ENCODE results near the gene GATAD2A. TPM values are rescaled to one million over a fixed set of nuclear protein-coding genes. Genes with fewer than 3 reads are reported as not detected.

GATAD2A gene
- total and polyA plus RNA-seq, 2 of the 13 experiments (the other 11 are each of a cell fraction or from before 2014, with no cell fraction given), result 16.8 to 28.6 TPM

DNA sequence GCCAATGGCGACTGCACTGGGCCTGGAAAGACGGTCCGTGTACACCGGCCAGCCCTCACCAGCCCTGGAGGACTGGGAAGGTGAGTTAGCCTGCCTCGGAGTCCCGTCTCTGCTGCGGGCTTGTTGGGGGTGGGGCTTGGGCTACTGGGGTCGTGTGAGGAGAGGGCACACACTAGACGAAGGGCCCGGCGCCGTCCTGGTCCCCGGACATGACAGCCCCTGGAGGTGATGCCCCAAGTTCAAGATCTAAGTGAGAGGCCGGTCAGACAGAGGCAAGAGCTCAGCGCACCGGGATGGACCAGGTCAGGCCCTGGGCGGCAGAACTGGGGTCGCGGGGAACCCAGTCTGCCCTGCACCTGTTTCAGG lies 134.2 kb downstream of the GATAD2A start:
- Histone ChIP-seq H3K4me3 (replicated peaks in 1 of 3; ENCODE audit: insufficient read depth in 1 of 3, low read depth in 2 of 3, low read length in 3 of 3) (no peak overlapping the region), H3K27me3 (ENCODE audit: control insufficient read depth in 1 of 2, insufficient read depth in 2 of 2, low read length in 2 of 2) (peaks cover 0 to 10% of the 10 kb centered on the region in 2 experiments; a peak in 1 of 5 replicates), H2AFZ (ENCODE audit: low read length) (no peak overlapping the region), H3K4me2 (ENCODE audit: low read depth, low read length) (no peak overlapping the region), H3K4me1 (ENCODE audit: insufficient read depth, low read length) (0 out of 2 replicates have a peak, but pooled peaks cover 5% of the 10 kb centered on the region), H3K9me3 (ENCODE audit: low read length) (no peaks in the 10 kb centered on the region), H3K36me3 (replicated peaks in 1 of 2; ENCODE audit: control insufficient read depth in 1 of 2, insufficient read depth in 2 of 2, low read length in 2 of 2) (no peaks in the 10 kb centered on the region), H4K20me1 (ENCODE audit: insufficient read depth, low read length) (no peaks in the 10 kb centered on the region), H3K79me2 (ENCODE audit: insufficient read depth, low read length) (no peaks in the 10 kb centered on the region), H3K9ac (ENCODE audit: insufficient read depth, low read depth, low read length) (no peak overlapping the region), H3K27ac (ENCODE audit: extremely low read length, insufficient read depth, low read length) (no peak overlapping the region)
- TF ChIP-seq ONECUT2 (CRISPR knock-in tag; IDR thresholded peaks at IDR 0.05) (no peak), ZNF589 (CRISPR knock-in tag; conservative IDR thresholded peaks at IDR 0.05) (no peak), BATF2 (CRISPR knock-in tag; IDR thresholded peaks at IDR 0.05) (no peak), ZEB1 (IDR thresholded peaks at IDR 0.05; ENCODE audit: insufficient replicate concordance, low read depth) (no peak)
- TF ChIP-seq, protein P1, sequence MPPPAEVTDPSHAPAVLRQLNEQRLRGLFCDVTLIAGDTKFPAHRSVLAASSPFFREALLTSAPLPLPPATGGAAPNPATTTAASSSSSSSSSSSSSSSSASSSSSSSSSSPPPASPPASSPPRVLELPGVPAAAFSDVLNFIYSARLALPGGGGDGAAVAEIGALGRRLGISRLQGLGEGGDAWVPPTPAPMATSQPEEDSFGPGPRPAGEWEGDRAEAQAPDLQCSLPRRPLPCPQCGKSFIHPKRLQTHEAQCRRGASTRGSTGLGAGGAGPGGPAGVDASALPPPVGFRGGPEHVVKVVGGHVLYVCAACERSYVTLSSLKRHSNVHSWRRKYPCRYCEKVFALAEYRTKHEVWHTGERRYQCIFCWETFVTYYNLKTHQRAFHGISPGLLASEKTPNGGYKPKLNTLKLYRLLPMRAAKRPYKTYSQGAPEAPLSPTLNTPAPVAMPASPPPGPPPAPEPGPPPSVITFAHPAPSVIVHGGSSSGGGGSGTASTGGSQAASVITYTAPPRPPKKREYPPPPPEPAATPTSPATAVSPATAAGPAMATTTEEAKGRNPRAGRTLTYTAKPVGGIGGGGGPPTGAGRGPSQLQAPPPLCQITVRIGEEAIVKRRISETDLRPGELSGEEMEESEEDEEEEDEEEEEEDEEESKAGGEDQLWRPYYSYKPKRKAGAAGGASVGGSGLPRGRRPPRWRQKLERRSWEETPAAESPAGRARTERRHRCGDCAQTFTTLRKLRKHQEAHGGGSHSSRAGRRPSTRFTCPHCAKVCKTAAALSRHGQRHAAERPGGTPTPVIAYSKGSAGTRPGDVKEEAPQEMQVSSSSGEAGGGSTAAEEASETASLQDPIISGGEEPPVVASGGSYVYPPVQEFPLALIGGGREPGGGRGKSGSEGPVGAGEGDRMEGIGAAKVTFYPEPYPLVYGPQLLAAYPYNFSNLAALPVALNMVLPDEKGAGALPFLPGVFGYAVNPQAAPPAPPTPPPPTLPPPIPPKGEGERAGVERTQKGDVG (CRISPR knock-in tag; IDR thresholded peaks at IDR 0.05; ENCODE audit: borderline replicate concordance), result no peak
- intact Hi-C loops (cut with micrococcal nuclease; ENCODE audit: unreplicated experiment) (no loop called here), in situ Hi-C loops (cut with HindIII; ENCODE audit: extremely low pct_ligation_motif_present, low pct_unique_long_range_greater_than_20kb) (loop anchor here (5.0 to 25.0 kb wide), 2 partner anchors 103 to 423 kb away; partner anchors contain the start of gene GMIP)
- 67% methylated on average over 9 of the region's 19 CpGs for WGBS (ENCODE audit: low lambda C conversion rate)
- DNase-seq (ENCODE audit: low spot score) (no peak), FAIRE-seq (no peak), ATAC-seq (peak; percentile 3; the same call in 1 of the 3 replicates)
- CTCF ChIA-PET (ENCODE audit: low intra/inter-chr PET ratio, low total read pairs), result no interaction called here
- POLR2A ChIA-PET, result no interaction called here
- no TSS peak for BruUV-seq (replicated peaks)
